Measurements from ENCODE around the gene NDUFA5. TPM values are rescaled to one million over a fixed set of nuclear protein-coding genes. Genes with fewer than 3 reads are reported as not detected.
A peak's percentile ranks its signal among the peaks of the same experiment; 100 is the strongest.

Gene NDUFA5
- polyA plus RNA-seq, 1 donor: 109 TPM

DNA sequence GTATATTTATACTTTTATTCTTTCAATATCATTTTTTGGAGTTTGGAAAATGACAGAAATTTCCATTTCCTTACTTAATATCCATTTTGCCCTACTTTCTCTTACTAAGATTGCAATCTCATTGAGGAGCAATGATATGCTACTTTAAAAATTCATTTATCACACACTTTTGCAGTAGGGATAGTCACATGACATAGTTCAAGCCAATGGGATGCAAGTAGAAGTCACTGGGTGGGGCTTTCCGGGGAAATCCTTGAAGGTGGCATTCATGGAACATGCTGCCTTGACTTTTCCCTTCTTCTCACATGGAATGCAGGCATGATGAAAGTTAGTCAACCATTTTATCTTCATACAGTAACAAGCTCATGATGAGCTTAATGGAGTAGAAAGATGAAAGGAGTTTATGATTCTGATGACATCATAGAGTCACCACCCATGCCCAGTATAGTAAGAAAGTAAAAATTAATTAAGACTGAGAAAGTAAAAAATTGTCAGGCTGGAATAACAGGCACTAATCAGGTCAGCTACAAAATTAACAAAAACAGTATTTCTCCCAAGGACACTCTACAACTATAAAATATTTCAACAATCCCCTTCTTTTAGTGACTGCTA, 56.6 kb downstream of the NDUFA5 start:
- no peak for DNase-seq

DNA sequence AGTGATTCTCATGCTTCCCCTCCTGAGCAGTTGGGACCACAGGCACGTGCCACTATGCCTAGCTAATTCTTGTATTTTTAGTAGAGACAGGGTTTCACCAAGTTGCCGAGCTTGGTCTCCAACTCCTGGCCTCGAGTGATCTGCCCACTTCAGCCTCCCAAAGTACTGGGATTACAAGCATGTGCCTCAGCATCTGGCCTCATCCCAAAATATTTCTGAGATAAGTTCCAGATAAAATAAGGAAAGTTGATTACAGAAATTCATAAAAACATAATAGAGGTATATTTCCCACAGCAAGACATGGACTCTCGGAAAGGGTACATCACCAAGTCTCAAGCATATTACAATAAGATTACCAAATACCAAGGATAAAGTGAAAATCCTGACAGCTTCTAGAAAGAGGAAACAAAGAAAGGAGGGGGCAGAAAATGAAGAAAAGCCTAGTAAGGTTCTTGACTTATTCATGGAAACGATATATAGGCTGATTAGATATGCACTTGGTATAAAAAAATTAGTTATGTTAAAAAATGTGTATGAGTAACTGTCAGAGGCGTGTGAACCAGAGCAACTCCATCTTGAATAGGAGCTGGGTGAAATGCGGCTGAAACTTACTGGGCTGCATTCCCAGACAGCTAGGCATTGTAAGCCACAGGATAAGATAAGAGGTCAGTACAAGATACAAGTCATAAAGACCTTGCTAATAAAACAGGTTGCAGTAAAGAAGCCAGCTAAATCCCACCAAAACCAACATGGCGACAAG, 58.2 kb downstream of the NDUFA5 start:
- no peak for DNase-seq

DNA sequence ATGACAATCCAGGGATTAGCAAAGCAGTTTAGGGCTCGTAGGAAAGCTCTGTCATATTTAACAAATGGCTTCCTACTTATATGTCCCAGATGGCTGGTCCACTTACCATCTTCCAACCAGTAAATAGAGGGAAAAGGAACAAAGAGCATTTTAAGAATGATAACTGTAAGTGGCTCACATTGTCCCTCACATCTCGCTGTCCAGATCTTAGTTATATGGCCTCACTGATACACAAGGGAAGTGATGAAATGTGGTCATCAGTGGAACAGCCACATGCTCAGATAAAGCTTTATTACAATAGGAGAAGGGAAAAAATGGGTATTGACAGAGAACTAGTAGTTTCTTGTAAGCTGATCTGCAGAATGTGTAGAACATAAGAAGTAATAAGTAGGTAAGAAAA, 59.0 kb downstream of the NDUFA5 start:
- no peak for DNase-seq

DNA sequence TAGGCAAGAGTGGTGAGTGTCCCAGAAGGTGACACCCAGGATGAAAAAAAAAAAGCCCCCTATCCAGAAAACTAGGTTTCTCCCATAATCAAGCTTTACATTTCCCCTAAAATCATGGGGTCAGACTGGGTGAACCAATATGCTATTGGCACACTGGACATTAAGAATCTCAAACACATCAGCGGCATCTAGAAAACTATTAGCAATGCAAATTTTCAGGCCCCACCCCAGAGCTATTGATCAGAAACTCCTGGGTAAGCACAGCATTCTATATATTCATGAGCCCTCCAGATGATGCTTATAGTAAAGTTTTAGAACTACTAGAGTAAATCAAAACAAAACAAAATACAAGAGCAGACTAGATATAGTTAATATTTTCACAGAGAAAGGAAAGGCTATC, 59.6 kb downstream of the NDUFA5 start:
- no peak for DNase-seq

DNA sequence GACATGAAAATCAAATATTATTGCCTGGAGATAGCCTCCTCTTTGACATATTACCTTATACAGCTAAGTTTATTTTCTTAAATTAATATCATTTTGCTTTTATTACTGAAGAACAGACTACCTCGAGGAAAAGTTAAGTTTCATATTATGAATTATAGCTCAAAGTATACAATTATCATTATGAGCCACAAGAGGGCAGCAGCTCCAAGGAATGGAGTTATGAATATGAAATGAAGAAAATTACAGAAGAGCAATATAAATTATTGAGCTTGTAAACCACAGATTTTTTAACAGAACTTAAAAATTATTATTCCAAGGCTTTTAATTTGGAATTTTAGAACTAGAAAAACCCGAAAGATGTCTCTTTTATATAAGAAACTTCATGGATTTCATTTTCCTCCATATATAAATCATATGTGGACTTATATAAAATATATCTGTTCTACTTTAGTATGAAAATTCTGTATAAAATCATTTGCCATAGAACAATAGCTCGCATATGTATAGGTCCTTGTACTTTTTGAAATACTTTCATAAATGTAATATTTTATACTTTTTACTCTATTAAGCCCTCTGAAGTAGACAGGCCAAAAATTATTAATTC, 63.3 kb downstream of the NDUFA5 start:
- peak; percentile 34 for DNase-seq

DNA sequence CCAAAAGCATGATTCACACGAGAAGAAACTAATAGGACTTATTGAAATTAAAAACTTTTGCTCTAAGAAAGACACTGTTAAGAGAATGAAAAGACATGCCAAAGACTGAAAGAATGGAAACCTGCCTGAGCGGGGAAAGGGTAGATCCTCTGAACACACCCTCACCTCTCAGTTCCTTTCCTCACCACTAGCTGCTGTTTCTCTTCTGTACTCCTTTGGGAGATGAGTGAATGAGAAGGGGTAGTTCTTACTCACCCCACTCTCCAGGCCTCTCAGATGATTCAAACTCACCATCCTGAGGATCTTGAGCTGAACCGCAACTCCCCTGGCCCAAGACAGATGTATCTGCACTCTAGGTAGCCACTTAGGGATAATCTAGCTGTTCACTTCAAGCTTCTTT, 65.1 kb downstream of the NDUFA5 start:
- no peak for DNase-seq

Other genes starting within 250 kb of the NDUFA5 start
- 0.37 TPM for gene IQUB, start 23.2 kb downstream of the NDUFA5 start, polyA plus RNA-seq (ENCODE audit: insufficient read length)
- gene ASB15, start 44.0 kb upstream of the NDUFA5 start, polyA plus RNA-seq (ENCODE audit: insufficient read length): 7.3 TPM
- 138 TPM for gene LMOD2, start 98.0 kb upstream of the NDUFA5 start, polyA plus RNA-seq (ENCODE audit: insufficient read length)
- 31.0 TPM for gene WASL, start 191.2 kb upstream of the NDUFA5 start, polyA plus RNA-seq (ENCODE audit: insufficient read length)

Data from hindlimb muscle (tissue), 1 donor.